ENCODE results near the gene NUTF2.
A peak's percentile ranks its signal among the peaks of the same experiment; 100 is the strongest.
"Not testable (repeated sequence)": the region's sequence is repeated elsewhere in the genome, so short reads cannot be mapped to it uniquely, and the experiment has no call there.

NUTF2 gene

GRCh38 chr16:67862623-67863583 is 16.2 kb downstream of the NUTF2 start:
- no peak for DNase-seq (ENCODE audit: low read depth in 1 of 2, low spot score in 1 of 2)

- DNase-seq (ENCODE audit: low read depth in 1 of 2, low spot score in 1 of 2), result not testable (repeated sequence)
Measured at GRCh38 chr16:67864044-67864443, 17.3 kb downstream of the NUTF2 start.

- no peak for DNase-seq (ENCODE audit: low read depth in 1 of 2, low spot score in 1 of 2)
Measured at GRCh38 chr16:67864594-67864993, 17.9 kb downstream of the NUTF2 start.

- no peak for DNase-seq (ENCODE audit: low read depth in 1 of 2, low spot score in 1 of 2)
Measured at GRCh38 chr16:67865318-67865717, 18.6 kb downstream of the NUTF2 start.

GRCh38 chr16:67868290-67868689 is 21.6 kb downstream of the NUTF2 start:
- DNase-seq (ENCODE audit: low read depth in 1 of 2, low spot score in 1 of 2), result no peak

- no peak for DNase-seq (ENCODE audit: low read depth in 1 of 2, low spot score in 1 of 2)
Measured at GRCh38 chr16:67869653-67870052, 22.9 kb downstream of the NUTF2 start.

GRCh38 chr16:67871256-67871655 is 24.5 kb downstream of the NUTF2 start:
- no peak for DNase-seq (ENCODE audit: low read depth in 1 of 2, low spot score in 1 of 2)

GRCh38 chr16:67872131-67872630 is 25.4 kb downstream of the NUTF2 start:
- no peak for DNase-seq (ENCODE audit: low read depth in 1 of 2, low spot score in 1 of 2)

GRCh38 chr16:67872631-67873434 is 26.1 kb downstream of the NUTF2 start, which contains the start of gene EDC4:
Gene EDC4 (plus strand): TSS chr16:67873052. CDS start chr16:67873262, 210 bp downstream.
- peak; percentile 82 to 84 for DNase-seq (ENCODE audit: low read depth in 1 of 2, low spot score in 1 of 2)

- no peak for DNase-seq (ENCODE audit: low read depth in 1 of 2, low spot score in 1 of 2)
Measured at GRCh38 chr16:67873435-67874370, 27.0 kb downstream of the NUTF2 start.

GRCh38 chr16:67874372-67874771 is 27.6 kb downstream of the NUTF2 start:
- no peak for DNase-seq (ENCODE audit: low read depth in 1 of 2, low spot score in 1 of 2)

- DNase-seq (ENCODE audit: low read depth in 1 of 2, low spot score in 1 of 2), result no peak
Measured at GRCh38 chr16:67877064-67877463, 30.3 kb downstream of the NUTF2 start.

GRCh38 chr16:67878232-67878631 is 31.5 kb downstream of the NUTF2 start:
- no peak for DNase-seq (ENCODE audit: low read depth in 1 of 2, low spot score in 1 of 2)

- no peak for DNase-seq (ENCODE audit: low read depth in 1 of 2, low spot score in 1 of 2)
Measured at GRCh38 chr16:67878846-67879245, 32.1 kb downstream of the NUTF2 start.

GRCh38 chr16:67879462-67879861 is 32.7 kb downstream of the NUTF2 start:
- DNase-seq (ENCODE audit: low read depth in 1 of 2, low spot score in 1 of 2), result no peak

GRCh38 chr16:67879936-67880335 is 33.2 kb downstream of the NUTF2 start:
- no peak for DNase-seq (ENCODE audit: low read depth in 1 of 2, low spot score in 1 of 2)

- DNase-seq (ENCODE audit: low read depth in 1 of 2, low spot score in 1 of 2), result no peak
Measured at GRCh38 chr16:67880584-67880983, 33.9 kb downstream of the NUTF2 start.

GRCh38 chr16:67881621-67882161 is 35.0 kb downstream of the NUTF2 start:
- DNase-seq (ENCODE audit: low read depth in 1 of 2, low spot score in 1 of 2), result no peak

GRCh38 chr16:67882374-67883145 is 35.8 kb downstream of the NUTF2 start:
- no peak for DNase-seq (ENCODE audit: low read depth in 1 of 2, low spot score in 1 of 2)

Data from activated CD4-positive, alpha-beta T cell treated with anti-CD3 and anti-CD28 coated beads, Interleukin-2, amount 50 U/mL, for 24 hours (primary cell).